HCT116 (cell line): ENCODE data around the gene WNT3A. TPM values are rescaled to one million over a fixed set of nuclear protein-coding genes. Genes with fewer than 3 reads are reported as not detected.

Experiments used
- ATAC-seq: fragments of 200-7000 bp; cut with Tn5 transposase; 2 replicates; pipeline ENCODE4 v1.9.1; 2020; ENCODE audit warnings: mild to moderate bottlenecking, moderate library complexity
- BruUV-seq: library from RNA; stranded (reverse); fragments of 400-500 nt; replicated peaks from 2 replicates; lab custom pipeline; 2021; lab: Mats Ljungman, UMichigan
- CTCF ChIA-PET: fragments of 300-600 bp; sonication (Branson Sonifier 250); formaldehyde crosslinking; loops from one replicate; lab custom pipeline; 2021; ENCODE audit warnings: antibody characterized with exemption; lab: Charles Lee
- POLR2A ChIA-PET: fragments of 300-600, 350-600 bp; sonication (Branson Sonifier 250); formaldehyde crosslinking; loops from one replicate; lab custom pipeline; 2021; ENCODE audit warnings: antibody characterized with exemption; lab: Charles Lee
- RAD21 ChIA-PET, 2 experiments: fragments of 300-600 bp; sonication (Branson Sonifier 250); formaldehyde crosslinking; loops; one replicate each; lab custom pipeline; 2023; ENCODE audit warnings: low total read pairs in 2 of 2; ENCODE audit not compliant: uncharacterized antibody in 2 of 2, unreplicated experiment in 2 of 2, low non-redundant PET in 1 of 2; lab: Charles Lee
- DNase-seq: peaks from one replicate; pipeline ENCODE4 v3.0.0-alpha.2; 2010; ENCODE audit warnings: low read depth, low spot score
- H2AFZ ChIP-seq: fragments of 200-600 bp; shearing (Covaris generic), sonication (generic); 2 replicates; pipeline ENCODE4 v1.6.1; 2017; ENCODE audit warnings: low read depth, mixed run types, mixed read lengths, antibody characterized with exemption, low read length; ENCODE audit not compliant: poor library complexity, severe bottlenecking
- H3K27ac ChIP-seq: 2 replicates; pipeline ENCODE4 v1.5.1; 2012; ENCODE audit warnings: low read depth, low read length
- H3K27me3 ChIP-seq: fragments of 200-600 bp; sonication (generic); 2 replicates; pipeline ENCODE4 v1.6.1; 2016; ENCODE audit warnings: mixed run types, low read length, mixed read lengths; ENCODE audit not compliant: insufficient read depth
- H3K36me3 ChIP-seq, 2 experiments: fragments of 200-500 bp in 1 of 2; fragments of 200-600 bp in 1 of 2; sonication (Bioruptor generic) in 1 of 2; sonication (generic) in 1 of 2; 2 replicates each; pipeline versions ENCODE4 v1.5.1 to v1.6.1; 2014 to 2016; ENCODE audit warnings: low read length in 2 of 2, inconsistent platforms in 1 of 2, mixed read lengths in 1 of 2, mixed run types in 1 of 2; ENCODE audit not compliant: insufficient read depth in 2 of 2, control insufficient read depth in 1 of 2
- H3K4me1 ChIP-seq, 2 experiments: fragments of 200-600 bp in 1 of 2; sonication (generic) in 1 of 2; 2 replicates each; pipeline versions ENCODE4 v1.5.1 to v1.6.1; 2012 to 2017; ENCODE audit warnings: low read length in 2 of 2, inconsistent platforms in 1 of 2, mild to moderate bottlenecking in 1 of 2, mixed read lengths in 1 of 2, mixed run types in 1 of 2, moderate library complexity in 1 of 2; ENCODE audit not compliant: insufficient read depth in 2 of 2, control insufficient read depth in 1 of 2
- H3K4me2 ChIP-seq: fragments of 200-600 bp; sonication (generic); 2 replicates; pipeline ENCODE4 v1.6.1; 2017; ENCODE audit warnings: mixed run types, low read length, mixed read lengths
- H3K4me3 ChIP-seq, 2 experiments: fragments of 200-600 bp in 1 of 2; sonication (generic) in 1 of 2; replicated peaks in 1 of 2; 2 replicates each; pipeline ENCODE4 v1.5.1; 2011 to 2016; ENCODE audit warnings: low read length in 2 of 2, control low read depth in 1 of 2, low read depth in 1 of 2, mild to moderate bottlenecking in 1 of 2, mixed read lengths in 1 of 2, mixed run types in 1 of 2
- H3K79me2 ChIP-seq: fragments of 200-600 bp; sonication (generic); 2 replicates; pipeline ENCODE4 v1.6.1; 2017; ENCODE audit warnings: mild to moderate bottlenecking, mixed run types, low read length, moderate library complexity, mixed read lengths; ENCODE audit not compliant: insufficient read depth
- H3K9ac ChIP-seq: fragments of 200-600 bp; sonication (generic); 2 replicates; pipeline ENCODE4 v1.6.1; 2016; ENCODE audit warnings: low read length, mixed read lengths
- H3K9me2 ChIP-seq: fragments of 200-600 bp; sonication (generic), shearing (Covaris generic); 2 replicates; pipeline ENCODE4 v1.6.1; 2017; ENCODE audit warnings: mixed run types, mild to moderate bottlenecking, moderate library complexity; ENCODE audit not compliant: insufficient read depth
- H3K9me3 ChIP-seq, 2 experiments: fragments of 200-500 bp in 1 of 2; fragments of 200-600 bp in 1 of 2; sonication (Bioruptor generic) in 1 of 2; sonication (generic) in 1 of 2; 2 replicates each; pipeline ENCODE4 v1.6.1; 2014 to 2017; ENCODE audit warnings: low read length in 2 of 2, mixed read lengths in 2 of 2, inconsistent platforms in 1 of 2, low read depth in 1 of 2, mild to moderate bottlenecking in 1 of 2, mixed run types in 1 of 2, moderate library complexity in 1 of 2; ENCODE audit not compliant: control insufficient read depth in 1 of 2, insufficient read depth in 1 of 2
- H4K20me1 ChIP-seq: fragments of 200-600 bp; sonication (generic), shearing (Covaris generic); 2 replicates; pipeline ENCODE4 v1.6.1; 2017; ENCODE audit warnings: mixed run types, mild to moderate bottlenecking, moderate library complexity; ENCODE audit not compliant: insufficient read depth
- CBX3 ChIP-seq: IDR thresholded peaks from 2 replicates; pipeline ENCODE4 v1.6.1; 2012; ENCODE audit warnings: low read depth
- CEBPB ChIP-seq: IDR thresholded peaks from 2 replicates; pipeline ENCODE4 v1.6.1; 2012; ENCODE audit warnings: low read depth
- EGR1 ChIP-seq: IDR thresholded peaks from 2 replicates; pipeline ENCODE4 v1.6.1; 2012; ENCODE audit warnings: low read depth
- EZH2 ChIP-seq: fragments of 200-600 bp; sonication (generic); IDR thresholded peaks from 2 replicates; pipeline ENCODE4 v1.6.1; 2017; ENCODE audit warnings: antibody characterized with exemption, mixed run types
- POLR2AphosphoS5 ChIP-seq: IDR thresholded peaks from 2 replicates; pipeline ENCODE4 v1.6.1; 2011; ENCODE audit warnings: mild to moderate bottlenecking, low read depth, low read length, moderate library complexity
- RAD21 ChIP-seq: IDR thresholded peaks from 2 replicates; pipeline ENCODE4 v1.6.1; 2012; ENCODE audit warnings: low read depth, mild to moderate bottlenecking
- SIN3A ChIP-seq: IDR thresholded peaks from 2 replicates; pipeline ENCODE4 v1.6.1; 2012; ENCODE audit warnings: low read depth
- SP1 ChIP-seq: IDR thresholded peaks from 2 replicates; pipeline ENCODE4 v1.6.1; 2012; ENCODE audit warnings: low read depth
- TCF7L2 ChIP-seq: IDR thresholded peaks from 2 replicates; pipeline ENCODE4 v1.7.0; 2011; ENCODE audit warnings: borderline replicate concordance, inconsistent platforms; ENCODE audit not compliant: insufficient read depth, insufficient read length; ENCODE audit errors: extremely low read depth
- YY1 ChIP-seq: IDR thresholded peaks from 2 replicates; pipeline ENCODE4 v1.6.1; 2011; ENCODE audit warnings: low read length, low read depth, moderate library complexity, mild to moderate bottlenecking; ENCODE audit not compliant: insufficient replicate concordance; ENCODE audit errors: extremely low read depth
- ZFX ChIP-seq: fragments of 450-650 bp; IDR thresholded peaks from 2 replicates; pipeline ENCODE4 v1.6.1; 2017
- ZNF274 ChIP-seq: fragments of 200-500 bp; sonication (Bioruptor generic); IDR thresholded peaks from 2 replicates; pipeline ENCODE4 v1.6.1; 2014; ENCODE audit warnings: mild to moderate bottlenecking, low read depth, low read length, inconsistent platforms
- intact Hi-C: fragments of 100-400 bp; cut with micrococcal nuclease; formaldehyde crosslinking; loops from 2 replicates; pipeline ENCODE4 v1.10.0; 2022
- total RNA-seq: library from RNA; stranded (reverse); gene quantifications from one replicate; pipeline ENCODE4 v1.2.1, GENCODE V29; 2021; ENCODE audit not compliant: unreplicated experiment
- TF ChIP-seq, protein P1 (sequence below): IDR thresholded peaks from 2 replicates; pipeline ENCODE4 v1.6.1; 2012
- TF ChIP-seq, protein P2 (sequence below): IDR thresholded peaks from 2 replicates; pipeline ENCODE4 v1.6.1; 2012
- TF ChIP-seq, protein P3 (sequence below): IDR thresholded peaks from 2 replicates; pipeline ENCODE4 v1.6.1; 2011; ENCODE audit warnings: mild to moderate bottlenecking, low read length, moderate library complexity; ENCODE audit not compliant: insufficient replicate concordance; ENCODE audit errors: extremely low read depth

WNT3A gene
- total RNA-seq, 1 experiment from 2014 or later: 3.7 TPM

DNA sequence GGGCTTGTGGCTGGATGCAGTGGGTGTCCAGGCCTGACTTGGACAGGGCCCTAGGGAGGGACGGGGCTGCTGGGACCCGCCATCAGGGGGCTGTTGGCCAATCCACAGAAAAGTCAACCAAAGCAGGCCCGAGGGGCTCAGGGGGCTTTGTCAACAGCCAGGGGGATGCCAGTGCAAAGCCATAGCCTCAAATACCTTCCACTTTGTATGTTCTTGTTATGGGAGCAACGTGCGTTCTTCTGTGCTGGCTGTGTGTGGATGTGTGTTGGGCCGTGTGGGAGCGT lies 40.3 kb downstream of the WNT3A start:
- no peak overlapping the region for H2AFZ ChIP-seq
- H3K4me2 ChIP-seq: no peak overlapping the region
- no peaks in the 10 kb centered on the region for H3K9me2 ChIP-seq
- ChIA-PET POLR2A (no interaction called here), RAD21 (interaction anchor here in 1 of 2 experiments (0.5 kb wide), 1 partner anchor 360 kb away, joined by 7 read pairs; the partner anchor contains the start of gene TRIM11), CTCF (no interaction called here)
- ATAC-seq (no peak), DNase-seq (no peak)
- intact Hi-C loops: no loop called here
- no peak overlapping the region for H3K9ac ChIP-seq
- no peaks in the 10 kb centered on the region for H3K9me3 ChIP-seq
- BruUV-seq: no TSS peak
- H3K4me1 ChIP-seq: no peaks in the 10 kb centered on the region
- H3K4me3 ChIP-seq: no peak overlapping the region
- TF ChIP-seq RAD21: no peak
- TF ChIP-seq SIN3A: no peak
- TF ChIP-seq CBX3: no peak
- TF ChIP-seq EGR1: no peak
- TF ChIP-seq, protein P1, sequence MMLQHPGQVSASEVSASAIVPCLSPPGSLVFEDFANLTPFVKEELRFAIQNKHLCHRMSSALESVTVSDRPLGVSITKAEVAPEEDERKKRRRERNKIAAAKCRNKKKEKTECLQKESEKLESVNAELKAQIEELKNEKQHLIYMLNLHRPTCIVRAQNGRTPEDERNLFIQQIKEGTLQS: no peak
- TF ChIP-seq CEBPB: no peak
- TF ChIP-seq, protein P2, sequence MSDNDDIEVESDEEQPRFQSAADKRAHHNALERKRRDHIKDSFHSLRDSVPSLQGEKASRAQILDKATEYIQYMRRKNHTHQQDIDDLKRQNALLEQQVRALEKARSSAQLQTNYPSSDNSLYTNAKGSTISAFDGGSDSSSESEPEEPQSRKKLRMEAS: no peak
- no peak for TF ChIP-seq POLR2AphosphoS5
- TF ChIP-seq EZH2: no peak
- TF ChIP-seq ZFX: no peak
- TF ChIP-seq TCF7L2: no peak
- TF ChIP-seq, protein P3, sequence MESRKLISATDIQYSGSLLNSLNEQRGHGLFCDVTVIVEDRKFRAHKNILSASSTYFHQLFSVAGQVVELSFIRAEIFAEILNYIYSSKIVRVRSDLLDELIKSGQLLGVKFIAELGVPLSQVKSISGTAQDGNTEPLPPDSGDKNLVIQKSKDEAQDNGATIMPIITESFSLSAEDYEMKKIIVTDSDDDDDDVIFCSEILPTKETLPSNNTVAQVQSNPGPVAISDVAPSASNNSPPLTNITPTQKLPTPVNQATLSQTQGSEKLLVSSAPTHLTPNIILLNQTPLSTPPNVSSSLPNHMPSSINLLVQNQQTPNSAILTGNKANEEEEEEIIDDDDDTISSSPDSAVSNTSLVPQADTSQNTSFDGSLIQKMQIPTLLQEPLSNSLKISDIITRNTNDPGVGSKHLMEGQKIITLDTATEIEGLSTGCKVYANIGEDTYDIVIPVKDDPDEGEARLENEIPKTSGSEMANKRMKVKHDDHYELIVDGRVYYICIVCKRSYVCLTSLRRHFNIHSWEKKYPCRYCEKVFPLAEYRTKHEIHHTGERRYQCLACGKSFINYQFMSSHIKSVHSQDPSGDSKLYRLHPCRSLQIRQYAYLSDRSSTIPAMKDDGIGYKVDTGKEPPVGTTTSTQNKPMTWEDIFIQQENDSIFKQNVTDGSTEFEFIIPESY: no peak
- TF ChIP-seq YY1: no peak
- no peak for TF ChIP-seq SP1
- no peak for TF ChIP-seq ZNF274
- no peaks in the 10 kb centered on the region for H3K79me2 ChIP-seq
- H3K27me3 ChIP-seq: 0 out of 2 replicates have a peak, but pooled peaks cover 5% of the 10 kb centered on the region
- no peak overlapping the region for H3K27ac ChIP-seq
- H4K20me1 ChIP-seq: no peaks in the 10 kb centered on the region
- H3K36me3 ChIP-seq: no peaks in the 10 kb centered on the region
